ENCODE data around the gene DOCK9.
A peak's percentile ranks its signal among the peaks of the same experiment; 100 is the strongest.

Gene DOCK9

DNA sequence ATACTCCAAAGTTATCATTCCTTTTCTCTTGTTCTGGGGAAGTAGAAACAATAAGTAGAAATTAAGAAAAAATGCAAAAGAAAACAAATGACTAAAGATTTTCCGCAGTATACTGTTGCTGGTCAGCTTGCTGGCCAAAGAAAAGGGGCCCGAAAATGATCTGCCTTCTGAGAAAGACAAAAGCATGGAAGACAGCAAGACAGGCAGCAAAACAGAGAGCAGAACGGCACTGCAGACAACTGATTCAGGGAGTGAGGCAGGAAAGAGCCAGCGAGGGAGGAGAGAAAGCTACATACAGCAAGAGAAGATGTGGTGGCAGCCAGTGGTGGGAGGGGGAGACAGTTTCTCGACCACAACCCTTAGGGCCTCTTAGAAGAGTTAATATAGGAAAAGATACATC lies 5.3 kb upstream of the DOCK9 start:
- TF ChIP-seq, protein P1, sequence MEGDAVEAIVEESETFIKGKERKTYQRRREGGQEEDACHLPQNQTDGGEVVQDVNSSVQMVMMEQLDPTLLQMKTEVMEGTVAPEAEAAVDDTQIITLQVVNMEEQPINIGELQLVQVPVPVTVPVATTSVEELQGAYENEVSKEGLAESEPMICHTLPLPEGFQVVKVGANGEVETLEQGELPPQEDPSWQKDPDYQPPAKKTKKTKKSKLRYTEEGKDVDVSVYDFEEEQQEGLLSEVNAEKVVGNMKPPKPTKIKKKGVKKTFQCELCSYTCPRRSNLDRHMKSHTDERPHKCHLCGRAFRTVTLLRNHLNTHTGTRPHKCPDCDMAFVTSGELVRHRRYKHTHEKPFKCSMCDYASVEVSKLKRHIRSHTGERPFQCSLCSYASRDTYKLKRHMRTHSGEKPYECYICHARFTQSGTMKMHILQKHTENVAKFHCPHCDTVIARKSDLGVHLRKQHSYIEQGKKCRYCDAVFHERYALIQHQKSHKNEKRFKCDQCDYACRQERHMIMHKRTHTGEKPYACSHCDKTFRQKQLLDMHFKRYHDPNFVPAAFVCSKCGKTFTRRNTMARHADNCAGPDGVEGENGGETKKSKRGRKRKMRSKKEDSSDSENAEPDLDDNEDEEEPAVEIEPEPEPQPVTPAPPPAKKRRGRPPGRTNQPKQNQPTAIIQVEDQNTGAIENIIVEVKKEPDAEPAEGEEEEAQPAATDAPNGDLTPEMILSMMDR (conservative IDR thresholded peaks at IDR 0.05), result no peak

DNA sequence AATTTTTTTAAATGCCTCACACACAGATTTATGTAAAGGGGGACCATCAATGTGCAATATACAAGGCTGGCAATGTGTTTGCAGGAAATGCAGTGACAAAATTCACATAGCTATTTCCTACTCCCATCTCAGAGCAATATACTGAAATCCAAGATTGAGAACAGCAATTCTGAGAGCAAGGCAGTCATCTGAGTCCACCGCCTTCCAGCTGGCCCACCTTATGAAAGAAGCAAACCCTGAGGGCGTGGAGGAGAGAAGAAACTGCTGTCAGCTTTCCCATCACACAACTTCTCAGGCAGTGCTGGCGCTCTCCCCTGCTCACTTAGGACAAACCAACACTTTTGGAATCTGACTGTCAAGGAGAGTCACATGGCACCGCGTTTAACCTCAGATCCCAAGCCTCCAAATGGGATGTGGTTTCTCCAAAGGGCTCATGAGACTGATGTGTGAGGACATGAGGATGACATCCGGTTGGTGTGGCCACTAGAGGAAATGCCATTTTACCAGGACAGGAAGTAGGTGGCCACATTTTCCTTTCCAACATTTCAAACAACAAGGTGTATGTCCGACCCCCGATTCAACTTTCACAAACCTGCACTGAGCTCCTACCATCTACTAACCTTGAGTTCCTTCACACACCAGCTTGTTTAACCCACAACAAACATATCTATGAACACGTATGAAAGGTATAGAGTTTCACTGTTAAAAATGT lies 3.7 kb upstream of the DOCK9 start:
- H3K27ac ChIP-seq, result no peak overlapping the region
- TF ChIP-seq, protein P1 (conservative IDR thresholded peaks at IDR 0.05), result no peak

More for the DNA sequence above, 5.3 kb upstream of the DOCK9 start:
- H3K27ac ChIP-seq, result peak overlapping the region; percentile 54; the same call in 1 of the 2 replicates

DNA sequence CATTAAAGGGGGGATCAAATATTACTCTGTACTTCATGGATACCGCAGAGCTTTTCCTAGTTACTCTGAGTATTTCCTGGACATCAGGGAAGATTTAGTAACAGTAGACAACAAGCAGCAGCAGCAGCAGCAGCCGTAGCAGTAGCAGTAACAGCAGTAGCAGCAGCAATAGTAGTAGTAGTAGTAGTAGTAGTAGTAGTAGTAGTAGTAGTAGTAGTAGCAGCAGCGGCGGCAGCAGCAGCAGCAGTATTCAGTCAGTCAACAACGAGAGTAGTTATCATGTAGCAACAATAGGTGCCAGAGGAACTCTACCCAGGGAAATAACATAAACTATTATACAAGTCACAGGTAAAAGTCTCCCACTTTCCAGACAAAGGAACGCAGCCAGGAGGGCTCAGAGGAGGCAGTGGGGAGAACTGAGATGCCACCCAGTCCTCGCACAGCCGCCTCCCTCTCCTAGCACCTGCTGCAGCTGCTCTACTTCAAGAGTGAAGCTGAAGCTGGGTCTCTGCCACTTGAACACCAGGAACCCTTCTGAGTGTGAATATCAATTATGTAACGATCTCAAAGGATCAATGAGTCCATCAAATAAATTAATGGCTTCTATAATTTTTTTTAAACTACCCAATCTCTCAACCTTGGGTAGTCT lies 1.3 kb upstream of the DOCK9 start:
- TF ChIP-seq, protein P1 (conservative IDR thresholded peaks at IDR 0.05), result no peak
- peak overlapping the region; percentile 79 for H3K27ac ChIP-seq

DNA sequence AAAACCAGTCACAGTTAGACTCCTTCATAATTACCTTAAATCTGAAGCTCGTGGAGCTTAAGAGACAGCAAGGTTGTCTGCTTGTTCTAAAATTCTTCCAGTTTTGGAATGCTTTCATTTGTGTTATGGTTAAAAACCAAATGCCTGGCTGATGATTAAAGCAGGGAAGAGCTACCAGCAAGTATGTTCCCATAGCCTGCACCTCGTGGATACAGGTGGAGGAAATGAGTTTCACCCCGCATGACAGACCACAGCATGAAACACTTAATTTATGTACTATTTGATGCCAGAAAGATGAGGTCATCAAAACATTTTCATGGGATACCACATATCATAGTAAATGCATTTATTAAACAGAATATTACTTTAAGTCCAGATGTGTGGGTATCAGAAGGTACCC lies 416 bp upstream of the DOCK9 start:
- TF ChIP-seq, protein P1 (conservative IDR thresholded peaks at IDR 0.05), result no peak

DNA sequence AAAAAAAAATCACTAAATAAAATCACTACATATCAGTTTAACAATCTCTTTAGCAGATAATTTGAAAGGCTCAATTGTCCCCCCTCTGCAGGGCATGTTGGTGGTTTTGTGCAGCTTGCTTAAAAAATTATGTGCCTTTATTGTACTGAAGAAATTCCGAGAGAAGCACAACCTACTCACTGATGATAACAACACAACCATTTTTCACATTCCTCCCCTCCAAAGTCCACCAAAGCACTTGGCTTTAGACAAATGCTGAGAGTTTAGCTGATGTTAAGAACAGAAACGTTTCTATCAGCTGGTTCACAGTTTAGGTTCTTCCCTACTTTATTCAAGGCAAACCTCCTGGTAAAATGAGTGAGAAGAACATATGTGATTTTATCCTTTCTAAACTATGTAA lies 923 bp downstream of the DOCK9 start:
- TF ChIP-seq, protein P1 (conservative IDR thresholded peaks at IDR 0.05), result no peak
- peak overlapping the region; percentile 79 for H3K27ac ChIP-seq

More for the DNA sequence above, 416 bp upstream of the DOCK9 start:
- H3K27ac ChIP-seq, result peak overlapping the region; percentile 79

DNA sequence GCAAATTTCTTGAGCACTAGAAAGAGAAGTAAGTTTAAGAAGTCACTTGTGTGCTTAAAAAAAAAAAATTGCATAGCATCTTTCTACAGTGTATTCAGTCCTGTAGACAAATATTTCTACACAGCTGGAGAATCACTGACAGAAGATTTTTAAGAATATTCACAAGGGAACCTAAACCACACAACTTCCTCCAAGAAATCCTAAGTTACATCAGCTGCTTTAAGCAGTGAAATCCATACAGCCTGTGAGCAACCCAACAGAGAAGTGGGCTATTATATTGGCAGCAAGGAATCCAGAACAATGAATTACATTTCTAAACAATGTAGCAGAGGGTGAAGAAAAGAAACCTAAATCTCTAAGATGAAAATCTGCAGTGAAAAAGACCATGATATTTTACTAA lies 1.5 kb downstream of the DOCK9 start:
- H3K27ac ChIP-seq, result peak overlapping the region; percentile 79
- TF ChIP-seq, protein P1 (conservative IDR thresholded peaks at IDR 0.05), result no peak

DNA sequence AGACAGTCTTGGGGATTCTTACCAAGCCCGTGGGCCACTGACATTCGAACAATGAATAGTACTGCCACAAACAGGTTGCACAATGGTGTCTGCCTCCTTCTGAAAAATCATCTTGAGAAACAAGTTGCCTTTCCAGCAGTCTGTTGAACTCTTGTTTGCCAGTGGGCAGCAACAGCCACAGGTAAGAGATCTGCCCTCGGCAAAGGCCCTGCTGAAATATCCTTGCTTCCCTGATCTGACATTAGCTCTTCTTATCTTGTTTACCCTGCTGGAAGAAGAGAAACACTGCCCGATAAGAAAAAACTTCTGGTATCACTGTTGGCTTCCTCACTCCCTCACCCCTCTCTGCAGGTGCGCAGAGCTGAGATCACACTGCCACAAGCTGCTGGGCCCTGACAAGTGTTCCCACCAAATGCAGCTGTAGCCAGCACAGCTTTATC lies 2.0 kb downstream of the DOCK9 start:
- TF ChIP-seq, protein P1 (conservative IDR thresholded peaks at IDR 0.05), result peak; percentile 21; the same call in 1 of the 2 replicates
- H3K27ac ChIP-seq, result peak overlapping the region; percentile 79

All from VCaP (cell line).